Measurements from ENCODE around the gene ZNF136.

Gene ZNF136

GRCh38 chr19:12222980-12223630 is 60.2 kb downstream of the ZNF136 start:
- H3K4me3 ChIP-seq (ENCODE audit: low read length): no peak overlapping the region
- no peak for DNase-seq (ENCODE audit: low read depth)
- TF ChIP-seq CTCF (conservative IDR thresholded peaks at IDR 0.05; ENCODE audit: low read length): no peak

- H3K4me3 ChIP-seq (ENCODE audit: low read length): no peak overlapping the region
- no peak for DNase-seq (ENCODE audit: low read depth)
- no peak for TF ChIP-seq CTCF (conservative IDR thresholded peaks at IDR 0.05; ENCODE audit: low read length)
Observed at GRCh38 chr19:12224676-12225075, 61.8 kb downstream of the ZNF136 start.

- TF ChIP-seq CTCF (conservative IDR thresholded peaks at IDR 0.05; ENCODE audit: low read length): no peak
- DNase-seq (ENCODE audit: low read depth): no peak
- no peak overlapping the region for H3K4me3 ChIP-seq (ENCODE audit: low read length)
Observed at GRCh38 chr19:12229990-12230389, 67.1 kb downstream of the ZNF136 start.

GRCh38 chr19:12230751-12231733 is 68.1 kb downstream of the ZNF136 start:
- no peak for TF ChIP-seq CTCF (conservative IDR thresholded peaks at IDR 0.05; ENCODE audit: low read length)
- H3K4me3 ChIP-seq (ENCODE audit: low read length): no peak overlapping the region
- DNase-seq (ENCODE audit: low read depth): no peak

- H3K4me3 ChIP-seq (ENCODE audit: low read length): no peak overlapping the region
- no peak for DNase-seq (ENCODE audit: low read depth)
- no peak for TF ChIP-seq CTCF (conservative IDR thresholded peaks at IDR 0.05; ENCODE audit: low read length)
Observed at GRCh38 chr19:12232961-12233360, 70.1 kb downstream of the ZNF136 start.

GRCh38 chr19:12237143-12237839 is 74.4 kb downstream of the ZNF136 start:
- TF ChIP-seq CTCF (conservative IDR thresholded peaks at IDR 0.05; ENCODE audit: low read length): no peak
- DNase-seq (ENCODE audit: low read depth): no peak
- no peak overlapping the region for H3K4me3 ChIP-seq (ENCODE audit: low read length)

Measured in AG10803 (cell line).